ENCODE data around the gene TRDMT1. TPM values are rescaled to one million over a fixed set of nuclear protein-coding genes. Genes with fewer than 3 reads are reported as not detected.

The TRDMT1 gene
- total RNA-seq, 2 donors from 2014 or later = 8.1 to 13.0 TPM

DNA sequence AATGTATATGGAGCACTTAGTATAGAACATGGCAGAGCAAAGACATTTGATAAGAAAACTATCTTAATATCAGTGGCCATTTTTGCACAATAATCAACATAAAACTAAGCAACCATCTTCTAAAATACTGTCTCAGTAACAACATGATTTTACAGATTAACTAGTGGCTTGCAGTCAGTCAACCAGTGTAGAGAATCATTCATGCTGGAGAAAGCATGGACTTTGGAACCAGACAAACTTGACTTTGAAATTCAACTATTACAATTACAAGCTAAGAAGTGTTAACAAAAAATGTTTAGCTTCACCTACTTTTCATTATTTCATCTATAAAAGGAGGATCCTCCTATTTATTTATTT is 99.6 kb downstream of the TRDMT1 start:
- no peak for TF ChIP-seq CTCF (conservative IDR thresholded peaks at IDR 0.05)

GRCh38 chr10:17101257-17101909 is 100.1 kb downstream of the TRDMT1 start:
- no peak overlapping the region for H3K4me3 ChIP-seq (ENCODE audit: low read length)
- H3K9me3 Mint-ChIP-seq = no peaks in the 10 kb centered on the region
- WGBS, 2 experiments (ENCODE audit: insufficient coverage in 1 of 2, insufficient read length in 1 of 2) = 96 to 100% methylated on average over 3 to 5 of the region's 7 CpGs
- no peaks in the 10 kb centered on the region for H3K27me3 Mint-ChIP-seq (ENCODE audit: insufficient read depth)
- H3K4me1 Mint-ChIP-seq = peaks cover 3% of the 10 kb centered on the region
- H3K4me1 ChIP-seq (ENCODE audit: control insufficient read depth, insufficient read depth, low read length) = no peaks in the 10 kb centered on the region
- H3K4me3 Mint-ChIP-seq = no peak overlapping the region
- no peak overlapping the region for H3K27ac Mint-ChIP-seq
- TF ChIP-seq CTCF (conservative IDR thresholded peaks at IDR 0.05) = no peak
- no peaks in the 10 kb centered on the region for H3K36me3 ChIP-seq (ENCODE audit: control insufficient read depth, insufficient read depth, low read length)
- H3K27me3 ChIP-seq (ENCODE audit: control insufficient read depth, insufficient read depth, low read length, poor library complexity, severe bottlenecking) = no peaks in the 10 kb centered on the region
- no peak overlapping the region for H3K27ac ChIP-seq (ENCODE audit: low read depth, low read length)
- H3K36me3 Mint-ChIP-seq (ENCODE audit: low read depth) = no peaks in the 10 kb centered on the region
- H3K9ac ChIP-seq (ENCODE audit: extremely low read depth, low read length, poor library complexity, severe bottlenecking) = no peak overlapping the region
- no peaks in the 10 kb centered on the region for H3K9me3 ChIP-seq (ENCODE audit: control insufficient read depth, low read length)
- DNase-seq = no peak

More for the DNA sequence above, 99.6 kb downstream of the TRDMT1 start:
- no peak for DNase-seq
- Histone ChIP-seq H3K4me3 (ENCODE audit: low read length) (no peak overlapping the region), H3K36me3 (ENCODE audit: control insufficient read depth, insufficient read depth, low read length) (no peaks in the 10 kb centered on the region), H3K4me1 (ENCODE audit: control insufficient read depth, insufficient read depth, low read length) (no peaks in the 10 kb centered on the region), H3K27ac (ENCODE audit: low read depth, low read length) (no peak overlapping the region), H3K9ac (ENCODE audit: extremely low read depth, low read length, poor library complexity, severe bottlenecking) (no peak overlapping the region), H3K9me3 (ENCODE audit: control insufficient read depth, low read length) (no peaks in the 10 kb centered on the region), H3K27me3 (ENCODE audit: control insufficient read depth, insufficient read depth, low read length, poor library complexity, severe bottlenecking) (no peaks in the 10 kb centered on the region)
- H3K4me3 Mint-ChIP-seq = no peak overlapping the region
- no peaks in the 10 kb centered on the region for H3K9me3 Mint-ChIP-seq
- H3K27me3 Mint-ChIP-seq (ENCODE audit: insufficient read depth) = no peaks in the 10 kb centered on the region
- no peak overlapping the region for H3K27ac Mint-ChIP-seq
- H3K4me1 Mint-ChIP-seq = peaks cover 3% of the 10 kb centered on the region
- H3K36me3 Mint-ChIP-seq (ENCODE audit: low read depth) = no peaks in the 10 kb centered on the region

- Histone ChIP-seq H3K4me1 (ENCODE audit: control insufficient read depth, insufficient read depth, low read length) (no peaks in the 10 kb centered on the region), H3K9me3 (ENCODE audit: control insufficient read depth, low read length) (peaks cover under 1% of the 10 kb centered on the region), H3K4me3 (ENCODE audit: low read length) (no peak overlapping the region), H3K27ac (ENCODE audit: low read depth, low read length) (no peak overlapping the region), H3K36me3 (ENCODE audit: control insufficient read depth, insufficient read depth, low read length) (no peaks in the 10 kb centered on the region), H3K9ac (ENCODE audit: extremely low read depth, low read length, poor library complexity, severe bottlenecking) (no peak overlapping the region), H3K27me3 (ENCODE audit: control insufficient read depth, insufficient read depth, low read length, poor library complexity, severe bottlenecking) (no peaks in the 10 kb centered on the region)
- peaks cover 5% of the 10 kb centered on the region for H3K9me3 Mint-ChIP-seq
- H3K36me3 Mint-ChIP-seq (ENCODE audit: low read depth) = no peaks in the 10 kb centered on the region
- no peak overlapping the region for H3K4me3 Mint-ChIP-seq
- WGBS, 2 experiments (ENCODE audit: insufficient coverage in 1 of 2, insufficient read length in 1 of 2) = 91 to 94% methylated on average over 8 to 9 of the region's 9 CpGs
- no peaks in the 10 kb centered on the region for H3K27me3 Mint-ChIP-seq (ENCODE audit: insufficient read depth)
- H3K27ac Mint-ChIP-seq = no peak overlapping the region
- peaks cover 3% of the 10 kb centered on the region for H3K4me1 Mint-ChIP-seq
- TF ChIP-seq CTCF (conservative IDR thresholded peaks at IDR 0.05) = no peak
- DNase-seq = no peak
Observed at GRCh38 chr10:17100586-17100985, 100.9 kb downstream of the TRDMT1 start.
